ENCODE data around the gene HASPIN.
A peak's percentile ranks its signal among the peaks of the same experiment; 100 is the strongest.

The HASPIN gene

DNA sequence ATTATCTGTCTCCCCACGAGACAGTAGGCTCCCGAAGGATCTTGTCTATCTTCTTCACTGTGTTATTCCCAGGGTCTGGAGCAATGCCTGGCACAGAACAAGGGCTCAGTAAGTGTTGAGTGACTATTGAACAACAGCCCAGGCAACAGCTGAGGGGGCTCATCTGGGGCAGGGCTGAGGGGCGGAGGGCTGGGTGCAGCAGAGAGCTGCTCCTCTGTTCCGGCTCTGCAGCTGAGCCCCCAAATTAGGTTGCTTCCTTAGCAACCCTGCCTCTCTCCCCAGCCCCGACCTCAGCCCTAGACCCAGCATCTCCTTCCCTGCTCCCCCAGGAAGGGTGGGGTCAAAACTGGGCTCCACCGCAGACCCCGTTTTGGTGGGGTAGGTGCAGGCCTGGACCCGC is 45.1 kb downstream of the HASPIN start:
- no peak for DNase-seq

DNA sequence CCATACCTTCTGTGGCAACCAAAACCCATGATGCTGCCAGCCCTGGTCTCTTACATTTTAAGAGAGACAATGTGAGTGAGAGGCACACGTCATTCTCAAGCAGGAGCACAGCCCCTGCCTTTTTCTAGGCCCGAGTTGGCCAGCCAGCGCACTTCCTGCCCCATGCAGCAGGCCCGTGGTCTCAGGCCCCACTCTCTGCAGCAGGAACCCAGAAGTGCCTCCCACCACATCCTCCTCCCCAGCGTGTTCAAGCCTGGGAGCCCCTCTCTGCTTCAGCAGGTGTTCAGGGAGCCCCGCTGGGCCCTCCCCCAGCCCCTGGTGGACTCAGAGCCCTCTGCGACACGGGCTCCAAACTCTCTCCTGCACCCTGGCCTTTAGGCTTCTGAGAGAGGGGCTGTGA is 46.8 kb downstream of the HASPIN start:
- DNase-seq: peak; percentile 54

GRCh38 chr17:3771140-3771539 is 47.4 kb downstream of the HASPIN start:
- peak; percentile 36 for DNase-seq

DNA sequence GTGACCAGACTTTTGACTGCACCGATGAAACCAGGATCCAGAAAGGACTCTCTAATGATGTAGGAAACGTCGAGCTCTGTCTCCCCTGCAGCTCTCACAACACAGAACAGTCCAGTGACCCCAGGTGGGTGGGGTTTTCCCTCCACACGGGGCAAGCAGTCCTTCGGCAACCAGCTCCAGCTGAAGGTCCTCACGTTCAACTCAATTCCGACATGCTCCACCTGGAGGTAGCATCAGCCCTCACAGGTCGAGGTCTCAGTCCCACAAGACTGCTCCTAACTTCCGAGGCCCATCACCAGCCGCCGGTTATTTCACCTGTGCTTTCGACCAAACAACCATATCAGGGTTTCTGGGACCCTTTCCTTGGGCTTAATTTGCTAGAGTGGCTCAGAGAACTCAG is 49.1 kb downstream of the HASPIN start:
- no peak for DNase-seq

GRCh38 chr17:3773511-3773910 is 49.8 kb downstream of the HASPIN start:
- no peak for DNase-seq

DNA sequence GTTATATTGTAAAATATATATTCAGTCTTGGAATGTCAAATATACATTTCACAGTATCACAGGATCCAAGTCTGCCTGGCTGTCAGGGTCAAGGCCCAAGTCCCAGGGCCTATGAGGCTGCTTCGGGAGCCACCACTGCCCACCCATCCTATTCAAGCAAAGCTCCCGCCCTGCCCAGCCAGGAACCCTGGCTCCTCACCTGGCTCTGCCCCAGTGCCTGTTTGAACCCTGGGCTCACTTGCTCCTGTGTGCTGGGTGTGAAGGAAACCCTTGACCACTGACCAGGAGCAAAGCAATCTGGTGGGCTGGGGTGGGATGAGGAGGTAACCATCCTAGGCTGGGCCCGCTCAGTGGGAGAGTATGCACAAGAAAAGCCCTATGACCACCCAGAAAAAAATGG is 50.3 kb downstream of the HASPIN start:
- DNase-seq: no peak
